Liver (tissue), 3 donors: ENCODE data around the gene OGFOD3.
"Not testable (repeated sequence)": the region's sequence is repeated elsewhere in the genome, so short reads cannot be mapped to it uniquely, and the experiment has no call there.

Experiments
- ATF3 ChIP-seq: IDR thresholded peaks from 2 replicates; pipeline ENCODE4 v1.6.1; 2016; ENCODE audit warnings: antibody characterized with exemption
- CTCF ChIP-seq: fragments of 150-350 bp; IDR thresholded peaks from 2 replicates; pipeline ENCODE4 v1.5.1; 2017; ENCODE audit warnings: improper control_type of control experiment, low read depth, low read length; ENCODE audit not compliant: missing input control
- EGR1 ChIP-seq, 2 donors: IDR thresholded peaks; 2 replicates each; pipeline ENCODE4 v1.6.1; 2016 to 2018; ENCODE audit warnings: antibody characterized with exemption in 2 of 2, low read depth in 2 of 2
- JUND ChIP-seq, 2 donors: IDR thresholded peaks; 2 replicates each; pipeline ENCODE4 v1.6.1; 2016; ENCODE audit warnings: antibody characterized with exemption in 2 of 2
- MAX ChIP-seq: IDR thresholded peaks from 2 replicates; pipeline ENCODE4 v1.6.1; 2016; ENCODE audit warnings: antibody characterized with exemption
- NR2F2 ChIP-seq: IDR thresholded peaks from 2 replicates; pipeline ENCODE4 v1.6.1; 2016; ENCODE audit warnings: antibody characterized with exemption
- RAD21 ChIP-seq, 2 donors: IDR thresholded peaks; 2 replicates each; pipeline ENCODE4 v1.6.1; 2016; ENCODE audit warnings: antibody characterized with exemption in 2 of 2, mild to moderate bottlenecking in 2 of 2
- REST ChIP-seq: IDR thresholded peaks from 2 replicates; pipeline ENCODE4 v1.6.1; 2016; ENCODE audit warnings: antibody characterized with exemption, mild to moderate bottlenecking
- RXRA ChIP-seq, 2 donors: IDR thresholded peaks; 2 replicates each; pipeline ENCODE4 v1.6.1; 2017 to 2018; ENCODE audit warnings: antibody characterized with exemption in 2 of 2, mild to moderate bottlenecking in 1 of 2
- SP1 ChIP-seq: IDR thresholded peaks from 2 replicates; pipeline ENCODE4 v1.6.1; 2018; ENCODE audit warnings: antibody characterized with exemption, mild to moderate bottlenecking
- TAF1 ChIP-seq: conservative IDR thresholded peaks from 2 replicates; pipeline ENCODE4 v1.6.1; 2016; ENCODE audit warnings: antibody characterized with exemption, mild to moderate bottlenecking
- YY1 ChIP-seq: IDR thresholded peaks from 2 replicates; pipeline ENCODE4 v1.6.1; 2016; ENCODE audit warnings: antibody characterized with exemption, mild to moderate bottlenecking
- ZBTB33 ChIP-seq: IDR thresholded peaks from 2 replicates; pipeline ENCODE4 v1.6.1; 2016; ENCODE audit warnings: antibody characterized with exemption
- donor health status: healthy.
- donor health status: healthy.

- TF ChIP-seq SP1; CTCF; TAF1; ZBTB33; REST; RXRA (IDR thresholded peaks at IDR 0.05); RAD21 (IDR thresholded peaks at IDR 0.05); ATF3; YY1; MAX; EGR1 (IDR thresholded peaks at IDR 0.05; ENCODE audit: low read depth in 2 of 2); NR2F2; JUND (IDR thresholded peaks at IDR 0.05): not testable (repeated sequence)
These were observed 35.3 kb upstream of the OGFOD3 start for GRCh38 chr17:82453706-82454105.
